HepG2 (cell line): Measurements from ENCODE around the gene NDUFS2. TPM values are rescaled to one million over a fixed set of nuclear protein-coding genes. Genes with fewer than 3 reads are reported as not detected.

ENCODE experiments used
- CBFB ChIP-seq: sonication (generic); formaldehyde crosslinking; IDR thresholded peaks from 2 replicates; pipeline ENCODE4 v1.4.0; 2020; ENCODE audit warnings: missing genetic modification reagents
- CCDC6 ChIP-seq: sonication (generic); formaldehyde crosslinking; IDR thresholded peaks from 2 replicates; pipeline ENCODE4 v1.8.1; 2022; ENCODE audit warnings: mild to moderate bottlenecking, missing genetic modification reagents, moderate library complexity
- CHD2 ChIP-seq: IDR thresholded peaks from 2 replicates; pipeline ENCODE4 v1.6.1; 2011; ENCODE audit warnings: low read depth, low read length, improper control_type of control experiment
- IKZF4 ChIP-seq: sonication (generic); formaldehyde crosslinking; IDR thresholded peaks from 2 replicates; pipeline ENCODE4 v1.5.1; 2020; ENCODE audit warnings: borderline replicate concordance, mild to moderate bottlenecking, low read depth, missing genetic modification reagents; ENCODE audit errors: not compliant biosample characterization
- KLF9 ChIP-seq: IDR thresholded peaks from 2 replicates; pipeline ENCODE4 v1.6.1; 2016; ENCODE audit warnings: low read depth
- NFATC3 ChIP-seq: sonication (generic); formaldehyde crosslinking; IDR thresholded peaks from 2 replicates; pipeline ENCODE4 v1.5.1; 2020; ENCODE audit warnings: mild to moderate bottlenecking, missing genetic modification reagents
- NR2F1 ChIP-seq, 2 experiments: fragments of 450-650 bp in 1 of 2; formaldehyde crosslinking in 1 of 2; IDR thresholded peaks; 2 replicates each; pipeline versions ENCODE4 v1.5.0 to v1.6.1; 2016 to 2020; ENCODE audit warnings: mild to moderate bottlenecking in 1 of 2, missing compliant biosample characterization in 1 of 2, missing genetic modification reagents in 1 of 2, moderate library complexity in 1 of 2
- PAF1 ChIP-seq: IDR thresholded peaks from 2 replicates; pipeline ENCODE4 v1.6.1; 2016; ENCODE audit warnings: missing genetic modification reagents, missing compliant biosample characterization
- PRMT3 ChIP-seq: sonication (generic); formaldehyde crosslinking; IDR thresholded peaks from 2 replicates; pipeline ENCODE4 v1.8.1; 2022; ENCODE audit warnings: low read depth, mild to moderate bottlenecking, moderate library complexity, missing genetic modification reagents, borderline replicate concordance
- SALL1 ChIP-seq: sonication (generic); formaldehyde crosslinking; IDR thresholded peaks from 2 replicates; pipeline ENCODE4 v1.8.0; 2022; ENCODE audit warnings: mild to moderate bottlenecking, missing genetic modification reagents
- SETDB1 ChIP-seq: sonication (generic); formaldehyde crosslinking; IDR thresholded peaks from 2 replicates; pipeline ENCODE4 v1.5.1; 2020; ENCODE audit warnings: missing genetic modification reagents, mild to moderate bottlenecking, borderline replicate concordance
- SMARCC2 ChIP-seq: fragments of 450-650 bp; IDR thresholded peaks from 2 replicates; pipeline ENCODE4 v1.6.1; 2017; ENCODE audit warnings: antibody characterized with exemption, mild to moderate bottlenecking
- SNAI1 ChIP-seq: sonication (generic); formaldehyde crosslinking; IDR thresholded peaks from 2 replicates; pipeline ENCODE4 v1.5.0; 2020; ENCODE audit warnings: mild to moderate bottlenecking, missing genetic modification reagents, borderline replicate concordance
- SP4 ChIP-seq: sonication (generic); formaldehyde crosslinking; IDR thresholded peaks from 2 replicates; pipeline ENCODE4 v1.8.1; 2023; ENCODE audit warnings: mild to moderate bottlenecking, missing genetic modification reagents
- STAT6 ChIP-seq: sonication (generic); formaldehyde crosslinking; IDR thresholded peaks from 2 replicates; pipeline ENCODE4 v1.4.0; 2020; ENCODE audit warnings: missing genetic modification reagents, mild to moderate bottlenecking, borderline replicate concordance
- TEF ChIP-seq: sonication (generic); formaldehyde crosslinking; IDR thresholded peaks from 2 replicates; pipeline ENCODE4 v1.5.0; 2020; ENCODE audit warnings: missing genetic modification reagents
- WIZ ChIP-seq: sonication (generic); formaldehyde crosslinking; IDR thresholded peaks from 2 replicates; pipeline ENCODE4 v1.5.1; 2020; ENCODE audit warnings: mild to moderate bottlenecking, missing genetic modification reagents
- ZNF383 ChIP-seq: sonication (generic); formaldehyde crosslinking; IDR thresholded peaks from 2 replicates; pipeline ENCODE4 v1.4.0; 2020; ENCODE audit warnings: missing genetic modification reagents, mild to moderate bottlenecking, borderline replicate concordance
- ZNF839 ChIP-seq: sonication (generic); formaldehyde crosslinking; IDR thresholded peaks from 2 replicates; pipeline ENCODE4 v1.4.0; 2020; ENCODE audit warnings: missing genetic modification reagents, mild to moderate bottlenecking, borderline replicate concordance
- ZSCAN5A ChIP-seq: sonication (generic); formaldehyde crosslinking; IDR thresholded peaks from 2 replicates; pipeline ENCODE4 v1.8.0; 2022; ENCODE audit warnings: mild to moderate bottlenecking, missing genetic modification reagents, borderline replicate concordance
- polyA plus RNA-seq, 8 experiments: library from polyadenylated mRNA; depleted of rRNA in 3 of 8; stranded (reverse) in 7 of 8; unstranded in 1 of 8; fragments of >200 nt; fragmentation: Illumina TruSeq in 4 of 8; extraction: Trizol in 4 of 8; gene quantifications; 2 replicates each; pipeline versions ENCODE4 v1.2.1 to v1.2.3, GENCODE V29; 2011 to 2016; ENCODE audit warnings: low read depth in 4 of 8, missing spikeins in 1 of 8, mixed read lengths in 1 of 8; ENCODE audit not compliant: insufficient read depth in 1 of 8
- total RNA-seq, 5 experiments: library from RNA; depleted of rRNA; stranded (reverse); fragments of >200 nt; fragmentation: Illumina TruSeq; extraction: Trizol; gene quantifications; 2 replicates each; pipeline ENCODE4 v1.2.3, GENCODE V29; 2016; ENCODE audit warnings: low read depth in 1 of 5
- TF ChIP-seq, protein P1 (sequence below): sonication (generic); formaldehyde crosslinking; IDR thresholded peaks from 2 replicates; pipeline ENCODE4 v1.5.0; 2020; ENCODE audit warnings: missing genetic modification reagents, mild to moderate bottlenecking, borderline replicate concordance
- TF ChIP-seq, protein P2 (sequence below): sonication (generic); formaldehyde crosslinking; IDR thresholded peaks from 2 replicates; pipeline ENCODE4 v1.8.0; 2022; ENCODE audit warnings: low read depth, missing genetic modification reagents

The NDUFS2 gene
- total and polyA plus RNA-seq, 2 of the 13 experiments (the other 11 are each of a cell fraction or from before 2014, with no cell fraction given), result 89.9 to 118 TPM

- TF ChIP-seq, protein P1, sequence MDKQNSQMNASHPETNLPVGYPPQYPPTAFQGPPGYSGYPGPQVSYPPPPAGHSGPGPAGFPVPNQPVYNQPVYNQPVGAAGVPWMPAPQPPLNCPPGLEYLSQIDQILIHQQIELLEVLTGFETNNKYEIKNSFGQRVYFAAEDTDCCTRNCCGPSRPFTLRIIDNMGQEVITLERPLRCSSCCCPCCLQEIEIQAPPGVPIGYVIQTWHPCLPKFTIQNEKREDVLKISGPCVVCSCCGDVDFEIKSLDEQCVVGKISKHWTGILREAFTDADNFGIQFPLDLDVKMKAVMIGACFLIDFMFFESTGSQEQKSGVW (CRISPR knock-in tag), result no peak
- TF ChIP-seq CBFB (CRISPR knock-in tag), result no peak
- TF ChIP-seq CCDC6 (CRISPR knock-in tag), result no peak; the same call in 1 of the 2 replicates
- TF ChIP-seq SP4 (CRISPR knock-in tag), result 0 out of 2 replicates have a peak, but pooled peaks have one; percentile 9
- TF ChIP-seq CHD2, result no peak
- peak; percentile 10 to 34; a peak in 2 of 4 replicates for TF ChIP-seq NR2F1 (CRISPR knock-in tag; IDR thresholded peaks at IDR 0.05)
- TF ChIP-seq WIZ (CRISPR knock-in tag), result no peak
- TF ChIP-seq NFATC3 (CRISPR knock-in tag), result no peak
- no peak for TF ChIP-seq SETDB1 (CRISPR knock-in tag)
- TF ChIP-seq KLF9 (CRISPR knock-in tag), result no peak
- TF ChIP-seq SMARCC2, result no peak
- no peak for TF ChIP-seq ZNF383 (CRISPR knock-in tag)
- peak; percentile 86 for TF ChIP-seq PAF1 (CRISPR knock-in tag)
- no peak for TF ChIP-seq IKZF4 (CRISPR knock-in tag)
- TF ChIP-seq TEF, result no peak
- peak; percentile 24; the same call in 1 of the 2 replicates for TF ChIP-seq SALL1 (CRISPR knock-in tag)
- TF ChIP-seq SNAI1, result 0 out of 2 replicates have a peak, but pooled peaks have one; percentile 51
- TF ChIP-seq ZNF839 (CRISPR knock-in tag), result no peak
- TF ChIP-seq ZSCAN5A (CRISPR knock-in tag), result 0 out of 2 replicates have a peak, but pooled peaks have one; percentile 14
- TF ChIP-seq PRMT3 (CRISPR knock-in tag), result peak; percentile 56; the same call in 1 of the 2 replicates
- TF ChIP-seq STAT6 (CRISPR knock-in tag), result no peak
- TF ChIP-seq, protein P2, sequence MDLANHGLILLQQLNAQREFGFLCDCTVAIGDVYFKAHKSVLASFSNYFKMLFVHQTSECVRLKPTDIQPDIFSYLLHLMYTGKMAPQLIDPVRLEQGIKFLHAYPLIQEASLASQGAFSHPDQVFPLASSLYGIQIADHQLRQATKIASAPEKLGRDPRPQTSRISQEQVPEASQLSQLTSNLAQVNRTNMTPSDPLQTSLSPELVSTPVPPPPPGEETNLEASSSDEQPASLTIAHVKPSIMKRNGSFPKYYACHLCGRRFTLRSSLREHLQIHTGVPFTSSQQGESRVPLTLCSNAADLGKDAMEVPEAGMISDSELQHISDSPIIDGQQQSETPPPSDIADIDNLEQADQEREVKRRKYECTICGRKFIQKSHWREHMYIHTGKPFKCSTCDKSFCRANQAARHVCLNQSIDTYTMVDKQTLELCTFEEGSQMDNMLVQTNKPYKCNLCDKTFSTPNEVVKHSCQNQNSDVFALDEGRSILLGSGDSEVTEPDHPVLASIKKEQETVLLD (CRISPR knock-in tag), result peak; percentile 43; the same call in 1 of the 2 replicates
These were observed 17.1 kb downstream of the NDUFS2 start (continued) for GRCh38 chr1:161219078-161219892.
